Stomach (tissue), 9 donors: Measurements from ENCODE around the gene CEACAM1. TPM values are rescaled to one million over a fixed set of nuclear protein-coding genes. Genes with fewer than 3 reads are reported as not detected.

ENCODE experiments used
- DNase-seq, 2 donors: peaks; one replicate each; pipeline versions ENCODE4 v3.0.0 to v3.0.0-alpha.2; 2013 to 2019
- H3K27ac ChIP-seq, 5 donors: fragments of 200-600 bp in 4 of 5; sonication (generic) in 4 of 5; one replicate each; pipeline ENCODE4 v1.5.1; 2013 to 2019; ENCODE audit warnings: mild to moderate bottlenecking in 1 of 5, moderate library complexity in 1 of 5
- H3K27me3 ChIP-seq, 3 donors: fragments of 200-600 bp; sonication (generic); one replicate each; pipeline ENCODE4 v1.5.1; 2017 to 2019; ENCODE audit warnings: mixed run types in 1 of 3
- H3K36me3 ChIP-seq, 4 donors: fragments of 200-600 bp; sonication (generic); 1 replicate in 3 of 4; 2 replicates in 1 of 4; pipeline ENCODE4 v1.5.1; 2016 to 2019
- H3K4me1 ChIP-seq, 4 donors: fragments of 200-600 bp; sonication (generic); one replicate each; pipeline ENCODE4 v1.5.1; 2016 to 2019
- H3K4me3 ChIP-seq, 4 donors: fragments of 200-600 bp; sonication (generic) in 3 of 4; one replicate each; pipeline ENCODE4 v1.5.1; 2016 to 2019; ENCODE audit warnings: mild to moderate bottlenecking in 1 of 4
- H3K9me3 ChIP-seq, 4 donors: fragments of 200-600 bp; sonication (generic); one replicate each; pipeline ENCODE4 v1.5.1; 2016 to 2019
- CTCF ChIP-seq, 7 experiments: fragments of 450-650 bp in 4 of 7; fragments of 200-600 bp in 3 of 7; sonication (generic) in 3 of 7; IDR thresholded peaks; one replicate each; pipeline ENCODE4 v1.5.1; 2016 to 2019; ENCODE audit warnings: antibody characterized with exemption in 7 of 7, control low read depth in 2 of 7, mild to moderate bottlenecking in 1 of 7
- EP300 ChIP-seq: sonication (generic); formaldehyde crosslinking; IDR thresholded peaks from one replicate; pipeline ENCODE4 v1.6.1; 2017; ENCODE audit warnings: antibody characterized with exemption
- POLR2A ChIP-seq, 4 donors: fragments of 450-650 bp; IDR thresholded peaks; one replicate each; pipeline ENCODE4 v1.6.1; 2016; ENCODE audit warnings: antibody characterized with exemption in 4 of 4, control low read depth in 2 of 4, mild to moderate bottlenecking in 1 of 4, moderate library complexity in 1 of 4
- POLR2AphosphoS5 ChIP-seq, 3 donors: sonication (generic); formaldehyde crosslinking; IDR thresholded peaks; one replicate each; pipeline ENCODE4 v1.6.1; 2016; ENCODE audit warnings: antibody characterized with exemption in 3 of 3
- WGBS, 5 donors: extraction: QIAGEN DNeasy Blood & Tissue Kit in 3 of 5; methylation state at CpG; one replicate each; pipeline versions ENCODE4 v1.1.5 to v1.1.7; 2013 to 2018; 5-methylcytosine and 5-hydroxymethylcytosine counted together
- intact Hi-C: fragments of 100-400 bp; cut with DNase I; formaldehyde crosslinking; loops from one replicate; pipeline ENCODE4 v1.15.1; 2023; ENCODE audit warnings: low total_unique reads
- polyA plus RNA-seq, 3 donors: library from polyadenylated mRNA; stranded (reverse); fragments of 200-250 nt; gene quantifications; one replicate each; pipeline ENCODE4 v1.2.3, GENCODE V29; 2013
- total RNA-seq, 5 donors: library from RNA; depleted of rRNA; stranded (reverse); fragments of >200 nt; gene quantifications; one replicate each; pipeline versions ENCODE4 v1.1.0 to v1.2.3, GENCODE V29; 2014 to 2016
- donor health status: healthy with polysubstance abuse.
- donor health status: Bipolar disorder and iron deficiency.
- donor health status: healthy.

The CEACAM1 gene
- total and polyA plus RNA-seq, 8 donors, result 0.45 to 99.2 (median 4.1) TPM

GRCh38 chr19:42546831-42547500 lies 18.7 kb upstream of the CEACAM1 start:
- Histone ChIP-seq H3K9me3 (peaks cover 0 to 19% (median 8%) of the 10 kb centered on the region in 4 donors), H3K27ac (no peak overlapping the region), H3K36me3 (no peaks in the 10 kb centered on the region), H3K4me1 (no peaks in the 10 kb centered on the region), H3K4me3 (no peak overlapping the region), H3K27me3 (peaks cover 0 to 22% (median 0%) of the 10 kb centered on the region in 3 donors)
- TF ChIP-seq CTCF (IDR thresholded peaks at IDR 0.05), result no peak
- WGBS, 5 donors, result 60 to 73% (median 68%) methylated on average over 4 of the region's 4 CpGs
- intact Hi-C loops, result no loop called here
- no peak for DNase-seq

GRCh38 chr19:42544146-42544545 lies 15.9 kb upstream of the CEACAM1 start:
- Histone ChIP-seq H3K4me1 (no peaks in the 10 kb centered on the region), H3K9me3 (peaks cover 0 to 9% (median 6%) of the 10 kb centered on the region in 4 donors), H3K4me3 (no peak overlapping the region), H3K27ac (no peak overlapping the region), H3K27me3 (peaks cover 0 to 15% (median 0%) of the 10 kb centered on the region in 3 donors), H3K36me3 (no peaks in the 10 kb centered on the region)
- no peak for TF ChIP-seq CTCF (IDR thresholded peaks at IDR 0.05)
- TF ChIP-seq EP300, result no peak
- no peak for TF ChIP-seq POLR2AphosphoS5 (IDR thresholded peaks at IDR 0.05)
- TF ChIP-seq POLR2A (IDR thresholded peaks at IDR 0.05), result no peak
- WGBS, 5 donors, result 73 to 83% (median 78%) methylated on average over 4 of the region's 4 CpGs
- no peak for DNase-seq
- intact Hi-C loops, result no loop called here

GRCh38 chr19:42542791-42543190 lies 14.5 kb upstream of the CEACAM1 start:
- Histone ChIP-seq H3K27ac (no peak overlapping the region), H3K27me3 (peaks cover 0 to 10% (median 0%) of the 10 kb centered on the region in 3 donors), H3K4me3 (no peak overlapping the region), H3K36me3 (no peaks in the 10 kb centered on the region), H3K9me3 (peaks cover 0 to 5% (median 0%) of the 10 kb centered on the region in 4 donors), H3K4me1 (no peaks in the 10 kb centered on the region)
- no peak for DNase-seq
- TF ChIP-seq POLR2A (IDR thresholded peaks at IDR 0.05), result no peak
- TF ChIP-seq POLR2AphosphoS5 (IDR thresholded peaks at IDR 0.05), result no peak
- no peak for TF ChIP-seq CTCF (IDR thresholded peaks at IDR 0.05)
- no peak for TF ChIP-seq EP300
- 96 to 100% (median 100%) methylated on average over 2 of the region's 2 CpGs for WGBS, 5 donors
- intact Hi-C loops, result no loop called here

GRCh38 chr19:42540071-42540553 lies 11.8 kb upstream of the CEACAM1 start:
- Histone ChIP-seq H3K27ac (no peak overlapping the region), H3K27me3 (no peaks in the 10 kb centered on the region), H3K4me1 (no peaks in the 10 kb centered on the region), H3K36me3 (no peaks in the 10 kb centered on the region), H3K4me3 (no peak overlapping the region), H3K9me3 (peaks cover 0 to 5% (median 0%) of the 10 kb centered on the region in 4 donors)
- 56 to 71% (median 64%) methylated on average over 7 to 8 of the region's 8 CpGs for WGBS, 5 donors
- TF ChIP-seq POLR2AphosphoS5 (IDR thresholded peaks at IDR 0.05) (no peak), POLR2A (IDR thresholded peaks at IDR 0.05) (no peak), CTCF (IDR thresholded peaks at IDR 0.05) (no peak), EP300 (no peak)
- DNase-seq, result peak in 1 of 2 donors; percentile 1
- intact Hi-C loops, result no loop called here
